ENCODE results near the gene ERCC3.
"Not testable (repeated sequence)": the region's sequence is repeated elsewhere in the genome, so short reads cannot be mapped to it uniquely, and the experiment has no call there.

The ERCC3 gene

DNA sequence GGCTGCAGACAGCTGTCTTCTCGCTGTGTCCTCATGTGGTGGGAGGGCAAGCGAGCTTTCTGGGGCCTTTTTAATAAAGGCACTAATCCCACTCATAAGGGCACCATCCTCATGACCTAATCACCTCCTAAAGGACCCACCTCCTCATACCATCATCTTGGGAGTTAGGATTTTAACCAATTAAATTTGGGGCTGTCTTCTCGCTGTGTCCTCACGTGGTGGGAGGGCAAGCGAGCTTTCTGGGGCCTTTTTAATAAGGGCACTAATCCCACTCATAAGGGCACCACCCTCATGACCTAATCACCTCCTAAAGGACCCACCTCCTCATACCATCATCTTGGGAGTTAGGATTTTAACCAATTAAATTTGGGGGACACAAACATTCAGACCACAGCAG lies 66.7 kb downstream of the ERCC3 start:
- H3K4me3 ChIP-seq (ENCODE audit: low read depth, low read length), result not testable (repeated sequence)

DNA sequence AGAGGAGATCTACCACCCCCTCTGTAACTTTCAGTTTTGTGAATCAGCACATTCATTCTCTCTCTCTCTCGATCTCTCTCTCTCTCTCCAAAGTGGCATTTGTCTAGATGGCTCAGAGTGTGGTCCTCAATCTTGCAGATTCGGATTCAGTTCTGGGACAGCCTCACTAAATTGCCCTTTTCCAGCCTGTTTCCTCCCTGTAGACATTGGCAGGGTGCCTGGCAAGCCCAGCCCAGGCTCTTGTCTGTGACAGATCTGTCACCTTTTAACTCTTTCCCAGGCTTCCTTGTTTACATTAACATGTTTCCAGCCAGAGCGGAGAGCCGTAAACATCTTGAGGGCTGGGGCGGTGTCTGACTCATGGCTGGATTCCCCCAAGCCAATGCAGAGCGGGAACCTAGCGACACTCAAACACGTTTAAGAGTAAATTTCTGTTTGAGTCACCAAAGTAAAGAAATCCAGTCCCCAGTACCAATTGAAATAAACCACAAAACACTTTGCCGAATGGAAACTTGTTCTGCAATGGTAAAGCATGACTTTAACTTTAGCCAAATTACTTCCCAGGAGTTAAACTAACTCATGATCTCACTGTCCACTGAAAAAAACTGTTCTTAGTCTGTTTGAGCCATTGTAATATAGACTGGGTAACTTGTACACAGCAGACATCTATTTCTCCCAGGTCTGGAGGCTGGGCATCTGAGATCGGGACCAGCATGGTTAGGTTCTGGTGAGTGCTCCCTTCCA lies 67.3 kb downstream of the ERCC3 start:
- H3K4me3 ChIP-seq (ENCODE audit: low read depth, low read length), result no peak overlapping the region

DNA sequence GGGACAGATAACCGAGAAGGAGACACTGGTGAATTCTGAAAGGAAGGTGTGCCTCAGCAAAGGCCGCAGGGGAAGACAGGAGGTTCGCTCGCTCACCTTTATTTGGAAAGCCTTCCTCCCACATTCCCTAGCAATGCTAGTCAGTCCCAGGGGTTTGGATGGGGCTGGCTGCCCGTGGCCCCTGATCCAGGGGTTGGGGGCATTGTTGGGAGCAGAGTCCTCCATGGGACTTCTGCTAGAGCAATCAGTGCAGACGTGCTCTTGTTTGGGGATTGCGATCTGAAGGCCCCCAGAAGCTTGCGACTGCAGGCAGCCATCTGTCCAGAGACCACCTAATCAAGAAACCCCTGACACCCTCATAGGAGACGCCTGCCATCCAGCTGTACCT lies 67.8 kb downstream of the ERCC3 start:
- no peak overlapping the region for H3K4me3 ChIP-seq (ENCODE audit: low read depth, low read length)

DNA sequence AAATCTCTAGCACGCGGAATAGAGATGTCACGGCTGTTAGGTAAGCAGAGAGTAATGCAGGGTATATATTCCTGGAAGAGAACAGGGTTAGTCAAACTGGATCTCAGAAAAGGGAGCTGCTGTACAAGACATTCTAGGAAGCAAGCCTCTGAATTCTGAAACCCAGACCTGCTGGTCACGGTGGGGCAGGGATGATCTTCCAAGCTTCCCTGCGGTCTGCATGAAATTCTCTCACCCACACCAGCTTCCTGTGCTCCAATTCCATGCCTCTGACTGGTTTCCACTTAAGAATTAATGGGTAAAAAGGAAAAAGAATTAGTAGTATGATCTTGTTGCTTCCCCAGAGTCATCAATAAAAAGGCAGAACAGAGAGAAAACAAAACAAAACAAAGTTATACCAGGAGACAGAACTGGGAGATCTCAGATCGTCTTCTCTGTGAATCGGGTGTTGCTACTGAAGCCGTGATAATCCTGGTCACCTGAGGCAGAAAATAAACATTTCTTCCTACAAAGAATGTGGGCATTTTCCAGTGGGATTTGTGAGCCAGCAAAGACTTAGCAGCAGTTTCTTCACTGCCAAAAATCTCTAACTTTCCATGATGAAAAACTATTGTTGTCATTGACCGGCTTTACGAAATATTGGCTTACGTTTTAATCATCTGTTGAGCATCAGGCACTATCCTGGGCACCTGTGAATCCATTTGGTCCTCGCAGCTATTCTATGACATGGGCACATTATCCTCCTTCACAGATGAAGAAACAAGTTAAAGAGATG lies 68.6 kb downstream of the ERCC3 start:
- H3K4me3 ChIP-seq (ENCODE audit: low read depth, low read length), result no peak overlapping the region

DNA sequence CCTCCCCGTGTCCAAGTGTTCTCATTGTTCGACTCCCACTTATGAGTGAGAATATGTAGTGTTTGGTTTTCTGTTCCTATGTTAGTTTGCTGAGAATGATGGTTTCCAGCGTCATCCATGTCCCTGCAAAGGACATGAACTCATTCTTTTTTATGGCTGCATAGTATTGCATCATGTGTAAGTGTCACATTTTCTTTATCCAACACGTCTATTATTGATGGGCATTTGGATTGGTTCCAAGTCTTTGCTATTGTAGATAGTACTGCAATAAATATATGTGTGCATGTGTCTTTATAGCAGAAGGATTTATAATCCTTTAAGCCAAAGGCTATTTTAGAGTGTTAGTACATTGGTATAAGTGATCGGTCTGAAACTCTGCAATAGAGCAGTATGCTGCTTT lies 69.8 kb downstream of the ERCC3 start:
- H3K4me3 ChIP-seq (ENCODE audit: low read depth, low read length), result not testable (repeated sequence)

DNA sequence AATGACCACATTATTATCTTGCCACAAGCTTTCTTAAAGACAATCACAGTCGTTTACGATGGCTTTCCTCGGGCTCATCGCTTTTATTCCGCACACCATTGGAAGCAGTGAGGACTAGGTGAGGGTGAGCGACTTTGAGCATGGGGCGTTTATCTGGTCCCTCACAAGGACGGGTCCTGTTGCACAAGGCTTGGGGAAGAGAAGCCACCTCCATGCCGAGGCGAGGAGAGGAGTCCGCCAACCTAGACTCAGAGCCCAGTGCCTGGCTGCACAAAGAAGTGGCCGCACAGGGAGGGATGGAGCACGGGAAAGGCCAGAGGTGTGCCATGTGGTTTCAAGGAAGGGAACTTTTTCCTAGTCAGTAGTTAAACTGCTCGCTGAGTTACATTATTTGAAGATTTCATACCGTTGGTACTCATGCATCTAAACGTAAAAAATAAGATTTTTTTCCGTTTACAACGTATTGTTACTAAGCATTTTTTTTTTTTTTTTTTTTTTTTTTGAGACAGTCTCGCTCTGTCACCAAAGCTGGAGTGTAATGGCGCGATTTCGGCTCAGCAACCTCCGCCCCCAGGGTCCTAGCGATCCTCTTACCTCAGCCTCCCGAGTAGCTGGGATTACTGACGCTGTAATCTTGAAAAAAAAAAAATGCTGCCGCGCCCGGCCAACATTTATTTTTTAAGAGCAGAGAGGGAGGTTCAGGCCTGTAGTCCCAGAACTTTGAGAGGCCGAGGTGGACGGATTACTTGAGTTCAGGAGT lies 73.0 kb downstream of the ERCC3 start:
- H3K4me3 ChIP-seq (ENCODE audit: low read depth, low read length), result peak overlapping the region; percentile 74

DNA sequence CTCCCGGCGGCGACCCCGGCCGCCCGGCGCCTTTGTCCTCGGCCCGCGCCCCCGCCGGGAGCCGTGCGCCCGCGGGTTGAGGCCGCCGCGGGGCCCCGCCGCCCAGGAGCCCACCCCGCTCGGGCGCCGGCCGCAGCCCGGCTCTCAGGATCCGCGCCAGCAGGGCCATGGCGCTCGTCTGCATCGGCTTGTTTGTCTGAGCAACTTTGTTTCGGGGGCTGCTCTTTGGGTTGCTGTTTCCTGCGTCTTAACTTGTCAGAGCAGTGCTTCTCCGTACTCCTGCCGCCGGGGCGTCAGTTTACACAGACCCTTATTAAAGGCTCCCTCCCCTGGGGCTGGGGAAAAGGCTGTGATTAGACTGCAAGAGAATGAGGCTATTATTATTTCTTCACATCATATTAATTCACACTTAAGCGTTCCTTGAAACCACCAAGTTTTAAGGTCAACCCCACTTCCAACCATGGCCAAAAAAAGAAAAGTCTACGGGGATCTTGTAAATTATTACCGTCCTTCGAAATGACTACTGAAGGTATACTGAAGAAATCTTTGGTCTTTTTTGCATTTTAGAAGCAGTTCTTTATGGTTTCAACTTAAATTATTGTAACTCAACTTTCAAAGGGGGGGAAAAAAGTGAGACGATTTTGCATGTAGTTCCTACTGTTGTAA lies 73.7 kb downstream of the ERCC3 start, which contains the start of gene CYP27C1:
Gene CYP27C1, minus strand, starts transcription at position 198 of the 666 bp plus-strand sequence. Its CDS starts 29 bp downstream, at position 169.
- H3K4me3 ChIP-seq (ENCODE audit: low read depth, low read length), result peak within 1 kb of the TSS; percentile 74

DNA sequence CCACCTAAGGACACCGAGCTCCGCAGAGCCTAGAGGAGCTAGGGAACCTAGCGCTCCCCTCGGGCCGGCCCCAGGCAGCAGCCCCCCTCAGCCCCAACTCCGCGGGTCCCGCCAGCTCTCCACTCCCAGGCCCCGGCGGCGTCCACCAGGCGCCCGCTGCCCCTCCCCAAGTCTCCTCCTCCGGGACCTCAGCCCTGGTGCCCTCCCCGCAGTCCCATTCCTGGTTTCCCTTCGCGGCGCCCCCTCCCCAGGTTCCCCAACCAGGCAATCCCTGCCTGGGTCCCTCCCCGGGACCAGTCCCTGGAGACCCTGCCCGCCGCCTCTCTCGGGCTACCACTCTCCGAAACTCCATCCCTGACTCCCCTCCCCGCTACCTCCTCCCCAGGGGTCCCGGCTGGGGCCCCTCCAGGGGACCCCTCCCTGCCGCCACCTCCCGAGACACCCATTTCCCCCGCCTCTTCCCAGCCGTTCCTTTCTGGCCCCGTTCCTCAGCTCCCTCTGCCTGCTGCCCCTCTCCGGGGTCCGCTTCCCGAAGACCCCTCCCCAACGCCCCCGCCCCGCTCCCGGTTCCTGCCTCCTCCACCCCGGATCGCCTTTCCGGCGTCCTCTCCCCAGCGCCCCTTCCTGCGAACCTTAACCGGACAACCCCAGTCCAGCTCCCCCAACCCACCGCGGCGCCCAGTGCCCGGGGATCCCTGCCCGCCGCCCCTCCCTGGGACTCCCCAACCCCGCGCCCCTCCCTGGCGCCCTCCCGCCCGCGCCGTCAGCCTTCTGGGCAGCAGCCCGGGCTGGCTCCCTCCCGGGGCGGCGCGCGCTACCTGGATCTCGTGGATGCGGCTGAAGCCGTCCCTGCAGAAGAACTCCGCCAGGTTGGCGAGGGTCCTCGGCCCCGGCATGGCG lies 74.5 kb downstream of the ERCC3 start:
- H3K4me3 ChIP-seq (ENCODE audit: low read depth, low read length), result peak overlapping the region; percentile 74

DNA sequence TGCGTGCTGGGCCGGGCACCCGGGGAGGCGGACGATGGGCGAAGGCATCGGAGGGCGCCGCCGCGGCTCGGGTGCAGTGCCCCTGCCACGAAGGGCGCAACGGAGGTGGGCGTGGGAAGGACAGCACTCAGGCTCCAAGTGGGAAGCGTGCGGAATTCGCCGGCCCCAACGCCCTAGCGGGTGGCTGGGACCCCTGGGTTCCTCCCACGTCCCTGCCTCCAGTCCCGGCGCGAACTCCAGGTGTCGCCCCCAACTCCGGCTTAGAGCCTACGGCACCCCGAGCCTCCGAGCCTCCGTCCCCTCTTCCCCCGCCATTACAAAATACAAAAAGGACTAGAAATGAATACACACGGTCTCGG lies 75.2 kb downstream of the ERCC3 start:
- H3K4me3 ChIP-seq (ENCODE audit: low read depth, low read length), result peak overlapping the region; percentile 74

DNA sequence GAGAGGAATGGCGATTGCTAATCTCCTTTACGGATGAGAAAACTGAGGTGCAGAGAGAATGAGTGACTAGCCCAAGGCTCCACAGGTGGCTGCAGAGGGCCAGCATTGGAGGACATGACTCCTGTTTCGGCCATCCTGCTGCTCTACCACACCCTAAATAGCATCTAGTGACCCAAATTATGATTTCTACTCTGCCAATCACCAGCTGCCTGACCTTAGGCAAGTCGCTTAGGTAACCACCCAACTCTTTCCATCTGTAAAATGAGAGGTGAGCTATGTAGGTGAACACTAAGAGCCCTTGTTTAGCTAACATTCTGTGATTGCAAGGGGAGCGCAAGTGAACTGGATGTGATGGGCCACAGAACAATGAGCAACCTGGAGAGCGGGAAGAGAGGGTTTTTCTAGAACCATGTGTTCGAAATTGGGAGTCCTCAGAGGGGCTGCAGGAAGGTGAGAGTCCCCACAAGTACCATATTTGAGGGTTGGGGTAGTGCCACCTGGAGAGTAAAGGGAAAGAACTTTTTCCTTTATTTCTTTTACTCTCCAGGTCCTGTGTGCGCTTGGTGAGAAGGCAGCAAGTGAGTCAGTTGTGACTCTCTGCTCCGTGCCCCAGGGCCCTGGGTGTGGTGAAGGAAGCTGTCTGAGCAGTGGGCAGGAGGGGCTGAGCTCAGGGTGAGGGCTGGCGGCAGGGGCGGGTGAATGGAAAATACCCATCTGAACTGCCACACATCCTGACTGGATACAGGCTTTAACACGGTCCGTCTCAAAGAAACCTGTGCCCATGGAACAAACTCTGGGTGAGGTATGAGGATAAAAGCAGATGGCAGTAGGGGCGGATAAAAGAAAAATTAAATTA lies 76.2 kb downstream of the ERCC3 start:
- peak overlapping the region; percentile 74 for H3K4me3 ChIP-seq (ENCODE audit: low read depth, low read length)

DNA sequence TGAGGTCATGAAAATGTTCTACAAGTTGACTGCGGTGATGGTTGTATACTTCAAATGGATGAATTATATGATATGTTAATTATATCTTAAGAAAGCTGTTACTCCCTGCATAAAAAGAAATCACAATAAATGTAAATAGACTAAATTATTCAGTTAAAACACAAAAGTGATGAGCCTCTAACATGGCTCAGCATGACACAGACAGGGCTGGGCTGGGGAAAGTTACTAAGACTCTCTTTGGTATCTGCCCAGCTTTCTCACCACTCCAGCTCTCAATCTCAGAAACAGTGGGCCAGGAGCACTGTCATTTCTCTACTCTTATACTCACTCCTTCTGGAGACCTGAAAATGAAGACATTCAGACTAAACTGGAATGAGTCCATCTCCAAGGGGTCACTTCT lies 77.4 kb downstream of the ERCC3 start:
- H3K4me3 ChIP-seq (ENCODE audit: low read depth, low read length), result no peak overlapping the region

DNA sequence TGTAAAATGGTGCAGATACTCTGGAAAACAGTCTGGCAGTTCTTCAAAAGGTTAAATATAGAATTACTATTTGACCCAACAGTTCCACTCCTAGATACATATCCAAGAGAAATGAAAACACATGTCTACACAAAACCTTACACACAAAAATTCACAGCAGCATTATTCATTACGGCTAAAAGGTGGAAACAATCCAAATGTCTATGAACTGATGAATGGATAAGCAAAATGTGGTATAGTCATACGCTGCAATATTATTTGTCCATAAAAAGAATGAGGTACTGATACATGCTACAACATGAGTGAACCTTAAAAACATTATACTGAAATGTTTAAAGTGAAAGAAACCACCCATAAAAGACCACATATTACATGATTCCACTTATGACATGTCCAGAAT lies 77.8 kb downstream of the ERCC3 start:
- H3K4me3 ChIP-seq (ENCODE audit: low read depth, low read length), result no peak overlapping the region

DNA sequence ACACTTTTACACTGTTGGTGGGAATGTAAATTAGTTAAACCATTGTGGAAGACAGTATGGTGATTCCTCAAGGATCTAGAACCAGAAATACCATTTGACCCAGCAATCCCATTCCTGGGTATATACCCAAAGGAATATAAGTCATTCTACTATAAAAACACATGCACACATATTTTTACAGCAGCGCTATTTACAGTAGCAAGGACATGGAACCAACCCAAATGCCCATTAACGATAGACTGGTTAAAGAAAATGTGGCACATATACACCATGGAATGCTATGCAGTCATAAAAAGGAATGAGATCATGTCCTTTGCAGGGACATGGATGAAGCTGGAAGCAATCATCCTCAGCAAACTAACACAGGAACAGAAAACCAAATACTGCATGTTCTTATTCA lies 79.7 kb downstream of the ERCC3 start:
- not testable (repeated sequence) for H3K4me3 ChIP-seq (ENCODE audit: low read depth, low read length)

DNA sequence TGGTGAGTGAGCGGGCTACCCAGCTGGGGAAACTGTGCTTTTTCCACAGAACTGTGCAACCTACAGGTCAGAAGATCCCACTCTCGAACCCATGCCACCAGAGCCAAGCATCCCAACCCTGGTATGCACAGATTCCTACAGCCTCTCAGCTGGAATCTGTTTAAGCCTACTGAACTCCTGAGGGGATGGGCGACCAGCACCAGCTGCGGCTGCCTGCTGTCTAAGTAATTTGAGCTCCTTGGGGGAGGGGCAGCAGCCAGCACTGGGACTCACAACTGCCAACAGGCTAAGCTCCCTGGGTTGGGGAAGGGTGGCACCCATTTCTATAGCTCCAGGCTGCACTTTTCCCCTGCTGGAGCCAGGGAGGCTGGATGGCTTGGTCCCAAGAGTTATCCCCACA lies 85.6 kb downstream of the ERCC3 start:
- H3K4me3 ChIP-seq (ENCODE audit: low read depth, low read length), result no peak overlapping the region

All from iPS-11a (cell line).